Sigmoid colon (tissue), 7 donors: ENCODE data around the gene EFCAB9. TPM values are rescaled to one million over a fixed set of nuclear protein-coding genes. Genes with fewer than 3 reads are reported as not detected.

Experiments
- DNase-seq: peaks from one replicate; pipeline ENCODE4 v3.0.0-alpha.2; 2019
- H3K27ac ChIP-seq, 4 donors: fragments of 200-600 bp; sonication (generic); one replicate each; pipeline ENCODE4 v1.5.1; 2016 to 2019; ENCODE audit warnings: mild to moderate bottlenecking in 1 of 4
- H3K27me3 ChIP-seq, 3 donors: fragments of 200-600 bp; sonication (generic); one replicate each; pipeline ENCODE4 v1.5.1; 2019; ENCODE audit warnings: mild to moderate bottlenecking in 1 of 3
- H3K36me3 ChIP-seq, 4 donors: fragments of 200-600 bp; sonication (generic); one replicate each; pipeline ENCODE4 v1.5.1; 2016 to 2019
- H3K4me1 ChIP-seq, 4 donors: fragments of 200-600 bp; sonication (generic); one replicate each; pipeline ENCODE4 v1.5.1; 2017 to 2019
- H3K4me3 ChIP-seq, 4 donors: fragments of 200-600 bp; sonication (generic); one replicate each; pipeline ENCODE4 v1.5.1; 2017 to 2019; ENCODE audit warnings: mild to moderate bottlenecking in 2 of 4, moderate library complexity in 1 of 4
- H3K9me3 ChIP-seq, 4 donors: fragments of 200-600 bp in 3 of 4; sonication (generic) in 3 of 4; one replicate each; pipeline versions ENCODE4 v1.5.1 to v1.6.1; 2013 to 2019
- CTCF ChIP-seq, 4 experiments: fragments of 450-650 bp in 3 of 4; fragments of 200-600 bp in 1 of 4; IDR thresholded peaks; one replicate each; pipeline ENCODE4 v1.5.1; 2016 to 2019; ENCODE audit warnings: antibody characterized with exemption in 4 of 4, mild to moderate bottlenecking in 3 of 4, moderate library complexity in 2 of 4
- EP300 ChIP-seq, 4 donors: sonication (generic); formaldehyde crosslinking; IDR thresholded peaks; one replicate each; pipeline ENCODE4 v1.6.1; 2017; ENCODE audit warnings: antibody characterized with exemption in 4 of 4
- POLR2A ChIP-seq, 2 donors: fragments of 450-650 bp; IDR thresholded peaks; one replicate each; pipeline ENCODE4 v1.6.1; 2016; ENCODE audit warnings: antibody characterized with exemption in 2 of 2, mild to moderate bottlenecking in 2 of 2, moderate library complexity in 2 of 2
- POLR2AphosphoS5 ChIP-seq, 4 donors: sonication (generic); formaldehyde crosslinking; IDR thresholded peaks; one replicate each; pipeline ENCODE4 v1.6.1; 2017; ENCODE audit warnings: antibody characterized with exemption in 4 of 4
- WGBS, 2 donors: extraction: QIAGEN DNeasy Blood & Tissue Kit; methylation state at CpG; one replicate each; pipeline ENCODE4 v1.1.7; 2013; 5-methylcytosine and 5-hydroxymethylcytosine counted together
- intact Hi-C: fragments of 100-400 bp; cut with DNase I; formaldehyde crosslinking; loops from one replicate; pipeline ENCODE4 v1.15.1; 2023
- polyA plus RNA-seq, 3 donors: library from polyadenylated mRNA; stranded (reverse); fragments of 200-250 nt; gene quantifications; one replicate each; pipeline ENCODE4 v1.2.3, GENCODE V29; 2013
- total RNA-seq, 4 donors: library from RNA; depleted of rRNA; stranded (reverse); fragments of >200 nt; gene quantifications; one replicate each; pipeline ENCODE4 v1.1.0, GENCODE V29; 2016
- donor health status: healthy with polysubstance abuse.
- donor health status: Bipolar disorder and iron deficiency.
- donor health status: healthy.

EFCAB9 gene
- total and polyA plus RNA-seq, 7 donors, result not detected

DNA sequence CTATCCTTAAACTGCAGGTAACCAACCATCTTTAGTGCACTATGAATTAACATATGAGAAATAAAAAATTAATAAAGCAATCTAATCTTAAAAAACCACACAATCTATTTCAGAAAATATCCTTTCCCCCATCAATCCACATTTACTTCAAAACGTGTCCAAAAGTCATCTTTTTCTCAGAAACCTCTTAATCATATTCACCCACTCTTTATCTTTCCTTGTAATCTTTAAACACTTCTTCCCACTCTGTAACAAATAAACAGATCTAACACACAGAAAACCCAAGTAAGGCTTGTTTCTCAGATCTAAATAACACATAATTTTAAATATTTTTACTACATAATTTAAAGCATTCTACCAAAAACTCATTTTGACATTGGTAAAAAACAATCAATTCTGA, 44.4 kb downstream of the EFCAB9 start:
- intact Hi-C loops, result no loop called here
- WGBS, 2 donors, result 50 to 80% methylated on average over 1 of the region's 1 CpG

GRCh38 chr5:172243302-172243701, 49.3 kb downstream of the EFCAB9 start:
- TF ChIP-seq POLR2AphosphoS5 (IDR thresholded peaks at IDR 0.05) (no peak), EP300 (IDR thresholded peaks at IDR 0.05) (no peak), CTCF (IDR thresholded peaks at IDR 0.05) (no peak), POLR2A (IDR thresholded peaks at IDR 0.05) (no peak)
- Histone ChIP-seq H3K4me1 (peaks cover 0 to 8% (median 0%) of the 10 kb centered on the region in 4 donors), H3K9me3 (no peaks in the 10 kb centered on the region), H3K27ac (no peak overlapping the region), H3K27me3 (no peaks in the 10 kb centered on the region), H3K4me3 (no peak overlapping the region), H3K36me3 (no peaks in the 10 kb centered on the region)
- intact Hi-C loops, result no loop called here
- DNase-seq, result no peak
- 97 to 98% methylated on average over 3 of the region's 3 CpGs for WGBS, 2 donors

More for the DNA sequence above, 44.4 kb downstream of the EFCAB9 start:
- peaks cover 0 to 9% (median 0%) of the 10 kb centered on the region in 4 donors for H3K36me3 ChIP-seq
- TF ChIP-seq EP300 (IDR thresholded peaks at IDR 0.05) (no peak), CTCF (IDR thresholded peaks at IDR 0.05) (no peak), POLR2A (IDR thresholded peaks at IDR 0.05) (no peak), POLR2AphosphoS5 (IDR thresholded peaks at IDR 0.05) (no peak)
- no peak for DNase-seq
- H3K9me3 ChIP-seq, result no peaks in the 10 kb centered on the region
- no peak overlapping the region for H3K4me3 ChIP-seq
- no peaks in the 10 kb centered on the region for H3K27me3 ChIP-seq
- H3K4me1 ChIP-seq, result peaks cover 0 to 16% (median 9%) of the 10 kb centered on the region in 4 donors
- H3K27ac ChIP-seq, result no peak overlapping the region

DNA sequence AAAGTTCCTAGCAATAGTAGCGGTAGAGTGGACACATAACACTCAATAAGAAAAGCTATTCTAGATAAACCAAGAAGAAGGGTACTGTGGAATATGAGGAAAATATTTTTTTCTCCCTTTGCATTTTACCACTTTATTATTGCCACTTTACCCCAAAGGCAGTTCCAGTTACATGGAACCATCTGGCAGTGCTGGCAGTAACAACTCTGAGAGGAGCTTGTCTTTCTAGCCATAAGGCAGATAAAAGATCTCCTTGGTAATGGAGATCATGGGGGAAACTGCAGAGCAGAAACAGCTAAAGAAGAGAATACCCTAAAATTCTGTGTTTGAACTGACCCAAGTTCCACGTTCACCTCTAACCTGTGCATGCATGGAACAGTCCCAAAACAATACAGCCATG, 51.1 kb downstream of the EFCAB9 start:
- Histone ChIP-seq H3K4me3 (no peak overlapping the region), H3K27ac (no peak overlapping the region), H3K27me3 (no peaks in the 10 kb centered on the region), H3K4me1 (peaks cover 0 to 8% (median 0%) of the 10 kb centered on the region in 4 donors), H3K36me3 (no peaks in the 10 kb centered on the region), H3K9me3 (no peaks in the 10 kb centered on the region)
- TF ChIP-seq POLR2AphosphoS5 (IDR thresholded peaks at IDR 0.05) (no peak), CTCF (IDR thresholded peaks at IDR 0.05) (no peak), EP300 (IDR thresholded peaks at IDR 0.05) (no peak), POLR2A (IDR thresholded peaks at IDR 0.05) (no peak)
- intact Hi-C loops, result no loop called here
- no peak for DNase-seq
- 80 to 94% methylated on average over 2 of the region's 2 CpGs for WGBS, 2 donors

GRCh38 chr5:172245703-172246125, 51.7 kb downstream of the EFCAB9 start:
- TF ChIP-seq POLR2AphosphoS5 (IDR thresholded peaks at IDR 0.05) (peak in 1 of 4 donors; percentile 5), EP300 (IDR thresholded peaks at IDR 0.05) (no peak), CTCF (IDR thresholded peaks at IDR 0.05) (no peak)
- Histone ChIP-seq H3K27me3 (no peaks in the 10 kb centered on the region), H3K27ac (no peak overlapping the region), H3K4me1 (peaks cover 0 to 8% (median 0%) of the 10 kb centered on the region in 4 donors), H3K36me3 (no peaks in the 10 kb centered on the region), H3K9me3 (no peaks in the 10 kb centered on the region), H3K4me3 (no peak overlapping the region)
- intact Hi-C loops, result no loop called here
- WGBS, 2 donors, result 85 to 88% methylated on average over 1 of the region's 1 CpG
- no peak for DNase-seq

DNA sequence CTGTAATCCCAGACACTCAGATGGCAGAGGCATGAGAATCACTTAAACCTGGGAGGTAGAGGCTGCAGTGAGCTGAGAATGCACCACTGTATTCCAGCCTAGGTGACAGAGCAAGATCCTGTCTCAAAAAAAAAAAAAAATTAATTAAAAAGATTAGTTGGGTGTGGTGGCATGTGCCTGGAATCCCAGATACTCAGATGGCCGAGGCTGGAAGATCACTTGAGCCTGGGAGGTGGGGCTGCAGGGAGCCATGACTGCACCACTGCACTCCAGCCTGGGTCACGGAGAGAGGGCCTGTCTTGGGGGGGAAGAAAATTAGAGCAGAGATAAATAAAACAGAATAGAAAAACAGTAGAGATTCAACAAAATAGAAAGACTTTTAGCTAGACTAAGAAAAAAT, 54.7 kb downstream of the EFCAB9 start:
- Histone ChIP-seq H3K4me1 (peaks cover 0 to 8% (median 0%) of the 10 kb centered on the region in 4 donors), H3K4me3 (no peak overlapping the region), H3K9me3 (peaks cover 0 to 10% (median 6%) of the 10 kb centered on the region in 4 donors), H3K27me3 (no peaks in the 10 kb centered on the region), H3K27ac (no peak overlapping the region), H3K36me3 (no peaks in the 10 kb centered on the region)
- 90 to 93% methylated on average over 2 of the region's 2 CpGs for WGBS, 2 donors
- TF ChIP-seq CTCF (IDR thresholded peaks at IDR 0.05) (no peak), POLR2AphosphoS5 (IDR thresholded peaks at IDR 0.05) (no peak), POLR2A (IDR thresholded peaks at IDR 0.05) (no peak), EP300 (IDR thresholded peaks at IDR 0.05) (no peak)
- intact Hi-C loops, result no loop called here
- DNase-seq, result no peak
